ENCODE data around the gene BPGM. TPM values are rescaled to one million over a fixed set of nuclear protein-coding genes. Genes with fewer than 3 reads are reported as not detected.

BPGM gene
- total RNA-seq, 1 donor from 2014 or later = 13.3 TPM

- Mint-ChIP-seq H3K36me3 (no peaks in the 10 kb centered on the region), H3K4me1 (peaks cover 69% of the 10 kb centered on the region), H3K27ac (peak overlapping the region; percentile 18), H3K4me3 (no peak overlapping the region), H3K27me3 (ENCODE audit: low read depth) (no peaks in the 10 kb centered on the region), H3K9me3 (no peaks in the 10 kb centered on the region)
- DNase-seq (ENCODE audit: low spot score in 2 of 2, unreplicated experiment in 2 of 2) = no peak
- TF ChIP-seq, protein P1, sequence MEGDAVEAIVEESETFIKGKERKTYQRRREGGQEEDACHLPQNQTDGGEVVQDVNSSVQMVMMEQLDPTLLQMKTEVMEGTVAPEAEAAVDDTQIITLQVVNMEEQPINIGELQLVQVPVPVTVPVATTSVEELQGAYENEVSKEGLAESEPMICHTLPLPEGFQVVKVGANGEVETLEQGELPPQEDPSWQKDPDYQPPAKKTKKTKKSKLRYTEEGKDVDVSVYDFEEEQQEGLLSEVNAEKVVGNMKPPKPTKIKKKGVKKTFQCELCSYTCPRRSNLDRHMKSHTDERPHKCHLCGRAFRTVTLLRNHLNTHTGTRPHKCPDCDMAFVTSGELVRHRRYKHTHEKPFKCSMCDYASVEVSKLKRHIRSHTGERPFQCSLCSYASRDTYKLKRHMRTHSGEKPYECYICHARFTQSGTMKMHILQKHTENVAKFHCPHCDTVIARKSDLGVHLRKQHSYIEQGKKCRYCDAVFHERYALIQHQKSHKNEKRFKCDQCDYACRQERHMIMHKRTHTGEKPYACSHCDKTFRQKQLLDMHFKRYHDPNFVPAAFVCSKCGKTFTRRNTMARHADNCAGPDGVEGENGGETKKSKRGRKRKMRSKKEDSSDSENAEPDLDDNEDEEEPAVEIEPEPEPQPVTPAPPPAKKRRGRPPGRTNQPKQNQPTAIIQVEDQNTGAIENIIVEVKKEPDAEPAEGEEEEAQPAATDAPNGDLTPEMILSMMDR (IDR thresholded peaks at IDR 0.05; ENCODE audit: unreplicated experiment) = no peak
These were observed 48.7 kb downstream of the BPGM start for GRCh38 chr7:134695321-134695860.

- H3K27me3 Mint-ChIP-seq (ENCODE audit: low read depth) = no peaks in the 10 kb centered on the region
- no peak overlapping the region for H3K27ac Mint-ChIP-seq
- no peak for DNase-seq (ENCODE audit: low spot score in 2 of 2, unreplicated experiment in 2 of 2)
- no peak overlapping the region for H3K4me3 Mint-ChIP-seq
- TF ChIP-seq, protein P1 (IDR thresholded peaks at IDR 0.05; ENCODE audit: unreplicated experiment) = no peak
- no peaks in the 10 kb centered on the region for H3K36me3 Mint-ChIP-seq
- no peaks in the 10 kb centered on the region for H3K9me3 Mint-ChIP-seq
- H3K4me1 Mint-ChIP-seq = peaks cover 61% of the 10 kb centered on the region
These were observed 49.6 kb downstream of the BPGM start for GRCh38 chr7:134696261-134696660.

DNA sequence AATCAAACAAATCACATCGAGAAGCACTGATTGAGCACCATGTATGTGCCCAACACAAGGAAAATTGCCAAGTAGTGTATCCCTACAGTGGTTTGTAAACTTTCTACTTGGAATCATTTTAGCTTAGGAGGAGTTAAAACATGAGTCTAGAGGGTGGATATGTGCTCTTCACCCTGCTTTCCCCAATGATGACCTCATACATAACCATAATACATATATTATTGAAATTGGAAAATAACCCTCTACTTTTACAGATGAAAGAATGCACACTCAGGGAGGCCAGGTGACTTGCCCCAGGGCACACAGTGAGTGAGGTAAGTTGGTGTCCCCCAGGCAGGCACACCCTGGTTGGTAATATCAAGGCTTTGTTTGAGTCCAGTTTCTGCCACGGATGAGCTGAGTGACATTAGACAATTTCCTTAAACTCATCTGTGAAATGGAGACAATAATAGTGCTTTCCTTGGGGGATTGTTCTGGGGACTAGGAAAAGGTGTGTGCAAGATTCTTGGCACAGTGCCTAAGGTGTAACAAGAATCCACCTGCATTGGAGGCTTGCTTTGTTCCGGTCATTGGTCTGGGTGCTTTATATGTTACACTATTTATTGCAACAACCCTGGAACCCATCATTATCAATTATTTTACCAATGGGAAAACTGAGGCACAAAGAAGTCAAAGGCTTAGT, 50.7 kb downstream of the BPGM start:
- H3K4me1 Mint-ChIP-seq = peaks cover 51% of the 10 kb centered on the region
- TF ChIP-seq, protein P1 (IDR thresholded peaks at IDR 0.05; ENCODE audit: unreplicated experiment) = no peak
- no peak overlapping the region for H3K4me3 Mint-ChIP-seq
- H3K36me3 Mint-ChIP-seq = no peaks in the 10 kb centered on the region
- H3K9me3 Mint-ChIP-seq = no peaks in the 10 kb centered on the region
- no peaks in the 10 kb centered on the region for H3K27me3 Mint-ChIP-seq (ENCODE audit: low read depth)
- no peak for DNase-seq (ENCODE audit: low spot score in 2 of 2, unreplicated experiment in 2 of 2)
- H3K27ac Mint-ChIP-seq = no peak overlapping the region

DNA sequence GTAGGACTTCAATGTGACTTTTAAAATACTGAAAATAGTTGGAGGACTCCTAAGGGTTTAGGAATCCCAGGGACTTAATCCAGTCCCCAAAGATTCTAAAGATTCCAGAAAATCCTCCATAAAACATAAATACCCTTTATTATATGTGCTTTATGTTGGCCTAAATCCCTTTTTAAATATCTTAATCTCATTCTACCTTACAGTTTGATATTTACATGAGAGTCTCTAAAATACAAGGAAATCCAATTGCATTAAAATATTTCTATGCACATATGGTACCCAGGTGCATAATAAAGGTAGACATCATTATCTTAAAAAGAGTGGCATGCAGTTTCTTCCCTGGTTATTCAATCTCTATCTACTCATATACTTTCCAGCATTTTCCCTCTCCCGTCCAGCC, 51.8 kb downstream of the BPGM start:
- TF ChIP-seq, protein P1 (IDR thresholded peaks at IDR 0.05; ENCODE audit: unreplicated experiment) = no peak
- Mint-ChIP-seq H3K27ac (no peak overlapping the region), H3K4me3 (no peak overlapping the region), H3K9me3 (no peaks in the 10 kb centered on the region), H3K36me3 (no peaks in the 10 kb centered on the region), H3K27me3 (ENCODE audit: low read depth) (no peaks in the 10 kb centered on the region), H3K4me1 (peaks cover 42% of the 10 kb centered on the region)
- DNase-seq (ENCODE audit: low spot score in 2 of 2, unreplicated experiment in 2 of 2) = no peak

DNA sequence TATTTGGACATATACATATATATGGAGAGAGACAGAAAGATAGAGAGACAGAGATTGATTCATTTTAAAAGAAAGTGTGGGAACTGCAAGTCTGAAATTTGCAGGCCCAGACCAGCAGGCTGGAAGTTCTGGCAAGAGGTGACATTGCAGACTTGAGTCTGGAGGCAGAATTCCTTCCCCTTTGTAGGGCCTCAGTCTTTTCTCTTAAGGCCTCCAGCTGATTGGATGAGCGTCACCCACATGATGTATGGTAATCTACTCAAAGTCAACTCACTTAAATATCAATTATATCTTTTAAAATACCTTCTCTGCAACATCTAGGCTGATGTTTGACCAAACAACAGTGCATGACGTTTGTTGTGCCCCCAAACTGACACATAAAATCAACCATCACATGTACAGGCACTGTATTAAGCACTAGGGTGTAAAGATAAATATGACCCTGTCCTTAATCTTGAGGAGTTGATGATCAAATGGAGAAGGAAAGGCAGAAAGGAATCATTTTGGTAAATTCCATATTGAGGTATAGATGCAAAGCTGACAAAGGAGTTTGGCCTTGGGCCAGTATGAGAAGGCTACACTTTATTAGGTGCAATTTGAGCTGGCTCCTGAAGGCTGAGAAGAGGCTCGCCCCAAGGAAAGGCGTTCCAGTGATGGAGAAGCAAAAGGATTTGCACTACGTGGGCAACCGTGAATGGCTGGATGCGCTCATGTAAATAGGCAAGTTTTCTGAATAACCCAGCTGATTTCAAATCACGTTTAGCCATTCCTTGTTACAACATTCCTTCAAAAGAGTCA, 52.6 kb downstream of the BPGM start:
- H3K4me1 Mint-ChIP-seq = peaks cover 35% of the 10 kb centered on the region

More for the DNA sequence above, 52.6 kb downstream of the BPGM start:
- TF ChIP-seq, protein P1 (IDR thresholded peaks at IDR 0.05; ENCODE audit: unreplicated experiment) = no peak
- H3K27me3 Mint-ChIP-seq (ENCODE audit: low read depth) = no peaks in the 10 kb centered on the region
- H3K4me3 Mint-ChIP-seq = no peak overlapping the region
- DNase-seq (ENCODE audit: low spot score in 2 of 2, unreplicated experiment in 2 of 2) = no peak
- no peaks in the 10 kb centered on the region for H3K9me3 Mint-ChIP-seq
- no peak overlapping the region for H3K27ac Mint-ChIP-seq
- H3K36me3 Mint-ChIP-seq = no peaks in the 10 kb centered on the region
